ENCODE measurements around the gene MAP3K14.
A peak's percentile ranks its signal among the peaks of the same experiment; 100 is the strongest.

MAP3K14 gene

DNA sequence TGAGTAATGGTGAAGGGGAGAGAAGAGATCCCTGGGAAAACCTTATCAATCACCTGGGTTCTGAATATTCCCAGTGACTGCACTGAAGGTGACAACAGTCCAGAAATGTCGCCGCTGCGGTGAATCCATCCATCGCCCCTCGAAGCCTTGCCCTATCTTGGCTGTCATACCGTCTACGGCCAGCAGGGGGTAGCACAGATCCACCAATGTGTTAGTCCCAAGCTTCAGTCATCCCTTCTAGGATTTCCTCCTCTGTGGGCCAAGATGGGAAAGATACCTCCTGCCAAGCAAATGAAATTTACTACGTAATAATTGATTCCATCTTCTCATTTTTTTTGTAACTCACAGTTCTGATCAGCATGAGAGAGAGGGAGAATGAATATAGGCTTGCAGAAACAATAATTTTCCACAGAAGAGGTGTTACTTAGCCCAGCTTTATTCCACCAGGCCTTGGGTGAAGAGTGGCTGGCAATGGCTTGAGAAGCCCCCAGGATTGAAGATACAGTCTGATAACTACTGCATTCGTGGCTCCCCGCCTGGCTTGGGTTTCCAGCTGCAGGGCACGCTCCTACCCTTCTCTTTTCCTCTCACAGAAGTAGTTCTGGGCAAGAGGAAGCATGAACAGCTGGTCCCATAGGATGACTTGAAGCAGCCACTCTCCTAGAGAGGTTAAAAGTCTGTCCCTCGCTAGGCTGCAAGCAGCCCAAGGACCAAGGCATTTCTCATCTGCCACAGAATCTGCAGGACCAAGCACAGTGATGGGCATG lies 97.7 kb downstream of the MAP3K14 start:
- peak; percentile 60 for FAIRE-seq

Measured in TTC549 (cell line).